ENCODE measurements around the gene UNC5C. TPM values are rescaled to one million over a fixed set of nuclear protein-coding genes. Genes with fewer than 3 reads are reported as not detected.

Gene UNC5C
- total RNA-seq, 1 donor from 2014 or later: not detected

DNA sequence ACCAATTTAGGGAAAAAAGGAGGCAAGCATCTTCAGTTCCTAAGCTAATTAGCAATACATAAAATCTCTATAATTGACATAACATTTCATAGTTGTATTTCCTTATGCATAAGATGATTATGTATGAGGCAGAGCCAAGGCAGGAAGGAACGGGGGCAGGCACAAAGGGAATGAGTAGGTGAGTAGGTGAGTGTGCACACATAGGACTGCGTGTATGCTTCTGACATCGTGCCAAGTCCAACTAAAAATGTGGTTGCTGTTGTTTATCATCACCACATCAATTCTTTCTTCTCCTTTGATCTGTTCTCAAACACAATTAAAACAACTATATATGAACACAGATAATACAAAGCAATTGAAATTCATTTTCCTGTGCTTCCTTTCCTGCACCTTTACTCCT lies 131.2 kb downstream of the UNC5C start:
- Mint-ChIP-seq H3K27me3 (no peaks in the 10 kb centered on the region), H3K9me3 (no peaks in the 10 kb centered on the region), H3K27ac (no peak overlapping the region), H3K4me3 (no peak overlapping the region), H3K4me1 (no peaks in the 10 kb centered on the region), H3K36me3 (ENCODE audit: low read depth) (no peaks in the 10 kb centered on the region)
- CTCF ChIA-PET: no interaction called here
- DNase-seq: no peak
- POLR2A ChIA-PET: no interaction called here
- intact Hi-C loops (cut with micrococcal nuclease): no loop called here
- TF ChIP-seq, protein P1, sequence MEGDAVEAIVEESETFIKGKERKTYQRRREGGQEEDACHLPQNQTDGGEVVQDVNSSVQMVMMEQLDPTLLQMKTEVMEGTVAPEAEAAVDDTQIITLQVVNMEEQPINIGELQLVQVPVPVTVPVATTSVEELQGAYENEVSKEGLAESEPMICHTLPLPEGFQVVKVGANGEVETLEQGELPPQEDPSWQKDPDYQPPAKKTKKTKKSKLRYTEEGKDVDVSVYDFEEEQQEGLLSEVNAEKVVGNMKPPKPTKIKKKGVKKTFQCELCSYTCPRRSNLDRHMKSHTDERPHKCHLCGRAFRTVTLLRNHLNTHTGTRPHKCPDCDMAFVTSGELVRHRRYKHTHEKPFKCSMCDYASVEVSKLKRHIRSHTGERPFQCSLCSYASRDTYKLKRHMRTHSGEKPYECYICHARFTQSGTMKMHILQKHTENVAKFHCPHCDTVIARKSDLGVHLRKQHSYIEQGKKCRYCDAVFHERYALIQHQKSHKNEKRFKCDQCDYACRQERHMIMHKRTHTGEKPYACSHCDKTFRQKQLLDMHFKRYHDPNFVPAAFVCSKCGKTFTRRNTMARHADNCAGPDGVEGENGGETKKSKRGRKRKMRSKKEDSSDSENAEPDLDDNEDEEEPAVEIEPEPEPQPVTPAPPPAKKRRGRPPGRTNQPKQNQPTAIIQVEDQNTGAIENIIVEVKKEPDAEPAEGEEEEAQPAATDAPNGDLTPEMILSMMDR (IDR thresholded peaks at IDR 0.05): no peak
- ATAC-seq (ENCODE audit: low read depth): no peak

DNA sequence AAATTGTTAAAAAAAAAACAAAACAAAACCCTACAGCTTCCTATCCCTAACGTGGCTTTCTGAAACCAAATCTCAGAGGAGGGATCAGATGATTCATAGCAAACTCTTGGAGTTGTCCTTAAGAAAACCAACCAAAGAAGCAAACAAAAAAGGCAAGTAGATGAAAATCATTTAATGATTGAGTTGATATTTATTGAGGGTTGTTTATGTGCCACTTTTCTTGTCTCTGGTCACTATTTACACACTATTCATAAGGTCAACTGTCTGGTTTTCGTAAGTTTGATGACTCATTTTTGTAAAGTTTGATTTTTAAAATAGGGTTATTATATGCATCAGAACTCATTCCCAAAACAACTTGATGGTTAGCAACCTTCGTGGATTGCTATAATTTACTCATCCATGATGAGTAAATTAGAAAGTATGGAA lies 133.4 kb downstream of the UNC5C start:
- ChIA-PET POLR2A (no interaction called here), CTCF (no interaction called here)
- Mint-ChIP-seq H3K27me3 (no peaks in the 10 kb centered on the region), H3K9me3 (no peaks in the 10 kb centered on the region), H3K4me3 (no peak overlapping the region), H3K36me3 (ENCODE audit: low read depth) (no peaks in the 10 kb centered on the region), H3K4me1 (no peaks in the 10 kb centered on the region), H3K27ac (no peak overlapping the region)
- TF ChIP-seq, protein P1 (IDR thresholded peaks at IDR 0.05): no peak
- intact Hi-C loops (cut with micrococcal nuclease): no loop called here
- ATAC-seq (ENCODE audit: low read depth): no peak
- DNase-seq: no peak

DNA sequence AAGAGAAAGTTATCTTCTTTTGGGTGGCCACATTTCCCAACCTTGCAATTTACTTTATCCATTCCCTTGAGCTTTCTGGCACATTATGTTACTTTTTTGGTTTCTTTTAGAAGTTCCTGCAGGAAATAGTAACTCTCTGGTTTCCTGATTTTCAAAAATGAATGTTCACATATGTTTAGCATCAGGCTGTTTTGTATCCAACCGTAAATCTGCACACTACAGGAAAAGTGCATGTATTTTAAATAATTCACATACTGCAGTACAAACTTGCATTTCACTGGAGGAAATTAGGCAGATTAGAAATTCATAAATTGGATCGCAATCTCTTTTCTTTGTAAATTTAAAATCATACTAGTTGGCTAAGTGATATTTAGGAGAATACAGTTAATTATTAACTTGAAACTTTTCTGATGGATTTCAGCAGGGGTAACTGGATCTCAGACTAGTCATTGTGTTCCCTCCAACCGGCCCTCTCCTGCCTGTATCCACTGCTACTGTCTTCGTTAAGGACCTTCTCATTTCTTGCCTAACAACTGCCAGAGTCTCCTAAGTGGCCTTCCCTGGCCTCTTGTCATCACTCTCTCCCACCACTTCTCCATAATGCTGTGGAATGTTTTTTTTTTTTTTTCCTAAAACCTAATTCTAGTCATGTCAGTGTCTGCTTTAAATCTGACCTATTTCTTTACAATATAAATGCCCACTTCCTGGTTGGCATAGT lies 137.2 kb downstream of the UNC5C start:
- Mint-ChIP-seq H3K27ac (no peak overlapping the region), H3K36me3 (ENCODE audit: low read depth) (no peaks in the 10 kb centered on the region), H3K9me3 (no peaks in the 10 kb centered on the region)

DNA sequence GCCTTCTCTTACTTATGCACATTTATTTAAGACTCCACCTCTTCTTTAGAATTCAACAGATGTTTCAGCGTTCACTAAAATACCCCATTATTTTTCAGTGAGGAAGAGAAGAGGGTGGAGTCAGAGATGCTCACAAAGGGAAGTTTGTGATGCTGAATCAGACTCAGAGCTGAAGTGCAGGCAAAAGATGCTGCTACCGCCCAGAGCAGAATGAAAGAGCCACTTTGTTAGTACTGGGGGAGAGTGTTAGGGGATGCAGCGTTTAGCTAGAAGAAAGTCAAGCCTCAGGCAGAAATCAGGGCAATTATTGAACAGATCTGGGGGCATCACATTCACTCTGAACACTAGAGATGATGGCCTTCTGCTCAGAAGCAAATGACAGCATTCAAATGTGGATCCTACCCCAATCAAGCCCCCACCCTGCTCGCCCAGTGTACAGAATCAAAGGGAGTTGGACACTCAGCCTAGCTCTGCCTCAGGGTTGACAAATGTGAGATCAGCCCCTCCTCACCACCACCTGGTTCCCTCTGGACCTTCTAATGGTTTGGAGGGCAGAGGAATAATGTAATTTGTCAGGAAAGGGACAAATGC lies 138.3 kb downstream of the UNC5C start:
- no peaks in the 10 kb centered on the region for H3K36me3 Mint-ChIP-seq (ENCODE audit: low read depth)
- ATAC-seq (ENCODE audit: low read depth) (no peak), DNase-seq (no peak)
- no peak overlapping the region for H3K27ac Mint-ChIP-seq
- TF ChIP-seq, protein P1 (IDR thresholded peaks at IDR 0.05): no peak
- no peak overlapping the region for H3K4me3 Mint-ChIP-seq
- ChIA-PET POLR2A (no interaction called here), CTCF (no interaction called here)
- no peaks in the 10 kb centered on the region for H3K4me1 Mint-ChIP-seq
- H3K9me3 Mint-ChIP-seq: no peaks in the 10 kb centered on the region
- intact Hi-C loops (cut with micrococcal nuclease): no loop called here
- no peaks in the 10 kb centered on the region for H3K27me3 Mint-ChIP-seq

More for the DNA sequence above, 137.2 kb downstream of the UNC5C start:
- ATAC-seq (ENCODE audit: low read depth) (no peak), DNase-seq (no peak)
- no peak overlapping the region for H3K4me3 Mint-ChIP-seq
- H3K27me3 Mint-ChIP-seq: no peaks in the 10 kb centered on the region
- intact Hi-C loops (cut with micrococcal nuclease): no loop called here
- no peaks in the 10 kb centered on the region for H3K4me1 Mint-ChIP-seq
- ChIA-PET POLR2A (no interaction called here), CTCF (no interaction called here)
- TF ChIP-seq, protein P1 (IDR thresholded peaks at IDR 0.05): no peak

DNA sequence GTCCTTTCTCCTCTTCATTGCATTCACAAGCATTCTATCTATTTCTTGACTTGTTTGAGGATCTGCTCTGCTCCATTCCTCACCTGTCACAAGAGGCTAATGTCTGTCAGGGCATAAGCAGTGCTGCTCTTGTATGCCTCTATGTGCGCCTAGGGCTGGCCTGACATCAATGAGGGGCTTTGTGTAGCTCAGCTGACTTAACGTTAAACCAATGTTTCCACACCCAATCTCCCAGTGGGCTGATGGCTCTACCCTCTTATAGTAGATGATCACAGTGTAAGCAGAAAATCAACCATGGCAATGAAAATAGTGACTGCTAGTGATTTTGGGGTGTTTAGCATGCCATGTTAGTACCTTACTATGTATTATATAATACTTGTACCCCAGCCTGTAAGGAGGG lies 139.0 kb downstream of the UNC5C start:
- H3K27ac Mint-ChIP-seq: no peak overlapping the region
- POLR2A ChIA-PET: no interaction called here
- intact Hi-C loops (cut with micrococcal nuclease): no loop called here
- H3K36me3 Mint-ChIP-seq (ENCODE audit: low read depth): no peaks in the 10 kb centered on the region
- ATAC-seq (ENCODE audit: low read depth) (no peak), DNase-seq (no peak)
- H3K4me3 Mint-ChIP-seq: no peak overlapping the region
- CTCF ChIA-PET: no interaction called here
- no peaks in the 10 kb centered on the region for H3K4me1 Mint-ChIP-seq
- TF ChIP-seq, protein P1 (IDR thresholded peaks at IDR 0.05): no peak
- H3K27me3 Mint-ChIP-seq: no peaks in the 10 kb centered on the region
- no peaks in the 10 kb centered on the region for H3K9me3 Mint-ChIP-seq

All from activated B cell treated with CpG ODN at 0.5 μM for 24 hours (primary cell).